Neural progenitor cell (in vitro differentiated cells): ENCODE data around the gene SCGB1C2.

Source experiments
- CTCF ChIP-seq: fragments of 200-600 bp; sonication (generic); IDR thresholded peaks from 2 replicates; pipeline ENCODE4 v1.5.1; 2017; ENCODE audit warnings: antibody characterized with exemption, mild to moderate bottlenecking
- EZH2 ChIP-seq: fragments of 200-600 bp; sonication (generic); IDR thresholded peaks from 2 replicates; pipeline ENCODE4 v1.6.1; 2017; ENCODE audit warnings: antibody characterized with exemption, mild to moderate bottlenecking, moderate library complexity
- EZH2phosphoT487 ChIP-seq: fragments of 200-600 bp; sonication (generic); IDR thresholded peaks from 2 replicates; pipeline ENCODE4 v1.6.1; 2017; ENCODE audit warnings: antibody characterized with exemption

GRCh38 chr17:145671-146541 is 8.5 kb downstream of the SCGB1C2 start:
- TF ChIP-seq CTCF (no peak), EZH2 (no peak), EZH2phosphoT487 (no peak)
